WTC11 (cell line): Measurements from ENCODE around the gene KRT40. TPM values are rescaled to one million over a fixed set of nuclear protein-coding genes. Genes with fewer than 3 reads are reported as not detected.

Experiments used
- ATAC-seq: fragments of 200-7000 bp; cut with Tn5 transposase; 2 replicates; pipeline ENCODE4 v1.10.0; 2021; ENCODE audit warnings: mild to moderate bottlenecking, moderate library complexity
- CTCF ChIA-PET: fragments of 300-600 bp; sonication (Branson Sonifier 250); formaldehyde crosslinking; loops from one replicate; lab custom pipeline; 2021; ENCODE audit warnings: antibody characterized with exemption; lab: Charles Lee
- POLR2A ChIA-PET: fragments of 350-600 bp; sonication (Branson Sonifier 250); formaldehyde crosslinking; loops from one replicate; lab custom pipeline; 2021; ENCODE audit warnings: antibody characterized with exemption; lab: Charles Lee
- DNase-seq: peaks from one replicate; pipeline ENCODE4 v3.0.0; 2021; ENCODE audit warnings: low spot score
- H3K27ac Mint-ChIP-seq: 2 replicates; pipeline ENCODE4 v1.8.0; 2021; ENCODE audit warnings: mixed read lengths
- H3K27me3 Mint-ChIP-seq: 2 replicates; pipeline ENCODE4 v1.8.0; 2021; ENCODE audit warnings: low read depth, mild to moderate bottlenecking, moderate library complexity, mixed read lengths
- H3K36me3 Mint-ChIP-seq: 2 replicates; pipeline ENCODE4 v1.8.0; 2021; ENCODE audit warnings: mixed read lengths
- H3K4me1 Mint-ChIP-seq: 2 replicates; pipeline ENCODE4 v1.8.0; 2022; ENCODE audit warnings: mixed read lengths
- H3K4me3 Mint-ChIP-seq: 2 replicates; pipeline ENCODE4 v1.8.0; 2021; ENCODE audit warnings: mild to moderate bottlenecking, moderate library complexity, mixed read lengths
- H3K9me3 Mint-ChIP-seq: 2 replicates; pipeline ENCODE4 v1.8.0; 2021; ENCODE audit warnings: mixed read lengths
- AR ChIP-seq: fragments of 250-450 bp; sonication (Bioruptor Pico); IDR thresholded peaks from 2 replicates; pipeline ENCODE4 v1.9.0; 2021; ENCODE audit warnings: mild to moderate bottlenecking
- CBFB ChIP-seq: sonication (generic); formaldehyde crosslinking; IDR thresholded peaks from 2 replicates; pipeline ENCODE4 v1.8.1; 2022; ENCODE audit warnings: mild to moderate bottlenecking, low read depth, missing genetic modification reagents
- CREM ChIP-seq: sonication (generic); formaldehyde crosslinking; IDR thresholded peaks from 2 replicates; pipeline ENCODE4 v1.8.1; 2022; ENCODE audit warnings: mild to moderate bottlenecking, missing genetic modification reagents, moderate library complexity
- ESRRA ChIP-seq: sonication (generic); formaldehyde crosslinking; IDR thresholded peaks from 2 replicates; pipeline ENCODE4 v1.8.1; 2022; ENCODE audit warnings: mild to moderate bottlenecking, missing genetic modification reagents, borderline replicate concordance
- FOXJ3 ChIP-seq: sonication (generic); formaldehyde crosslinking; IDR thresholded peaks from 2 replicates; pipeline ENCODE4 v1.9.0; 2021; ENCODE audit warnings: missing genetic modification reagents, mild to moderate bottlenecking, borderline replicate concordance
- GRHL2 ChIP-seq: fragments of 250-450 bp; sonication (Bioruptor Pico); IDR thresholded peaks from 2 replicates; pipeline ENCODE4 v1.8.0; 2022; ENCODE audit warnings: mild to moderate bottlenecking, moderate library complexity; ENCODE audit not compliant: insufficient replicate concordance, severe bottlenecking
- GTF2I ChIP-seq: fragments of 250-450 bp; sonication (Bioruptor Pico); conservative IDR thresholded peaks from 2 replicates; pipeline ENCODE4 v1.4.0; 2021; ENCODE audit warnings: mild to moderate bottlenecking
- KAT7 ChIP-seq: sonication (generic); formaldehyde crosslinking; IDR thresholded peaks from 2 replicates; pipeline ENCODE4 v1.8.1; 2023; ENCODE audit warnings: missing genetic modification reagents, mild to moderate bottlenecking, borderline replicate concordance
- MLX ChIP-seq: sonication (generic); formaldehyde crosslinking; IDR thresholded peaks from 2 replicates; pipeline ENCODE4 v1.8.1; 2023; ENCODE audit warnings: mild to moderate bottlenecking, missing genetic modification reagents, moderate library complexity
- MXD4 ChIP-seq: fragments of 250-450 bp; sonication (Bioruptor Pico); IDR thresholded peaks from 2 replicates; pipeline ENCODE4 v1.8.0; 2021; ENCODE audit warnings: mild to moderate bottlenecking, moderate library complexity, borderline replicate concordance
- NR3C1 ChIP-seq: sonication (generic); formaldehyde crosslinking; conservative IDR thresholded peaks from 2 replicates; pipeline ENCODE4 v1.8.1; 2023; ENCODE audit warnings: low read depth, mild to moderate bottlenecking, missing genetic modification reagents
- SMAD4 ChIP-seq: sonication (generic); formaldehyde crosslinking; IDR thresholded peaks from 2 replicates; pipeline ENCODE4 v1.8.0; 2022; ENCODE audit warnings: mild to moderate bottlenecking, missing genetic modification reagents
- TCF7 ChIP-seq: sonication (generic); formaldehyde crosslinking; IDR thresholded peaks from 2 replicates; pipeline ENCODE4 v1.8.0; 2022; ENCODE audit warnings: mild to moderate bottlenecking, low read depth, missing genetic modification reagents, moderate library complexity
- ZNF232 ChIP-seq: sonication (generic); formaldehyde crosslinking; IDR thresholded peaks from 2 replicates; pipeline ENCODE4 v1.8.0; 2022; ENCODE audit warnings: mild to moderate bottlenecking, missing genetic modification reagents
- ZNF317 ChIP-seq: sonication (generic); formaldehyde crosslinking; IDR thresholded peaks from 2 replicates; pipeline ENCODE4 v1.8.1; 2023; ENCODE audit warnings: low read depth, mild to moderate bottlenecking, moderate library complexity, missing genetic modification reagents, borderline replicate concordance
- ZNF671 ChIP-seq: fragments of 250-450 bp; sonication (Bioruptor Pico); IDR thresholded peaks from 2 replicates; pipeline ENCODE4 v1.8.0; 2021; ENCODE audit warnings: mild to moderate bottlenecking
- total RNA-seq: library from RNA; stranded (reverse); gene quantifications from 3 replicates; pipeline ENCODE4 v1.2.3, GENCODE V29; 2021
- TF ChIP-seq, protein P1 (sequence below): sonication (generic); formaldehyde crosslinking; IDR thresholded peaks from 2 replicates; pipeline ENCODE4 v1.8.1; 2023; ENCODE audit warnings: mild to moderate bottlenecking, missing genetic modification reagents, borderline replicate concordance
- TF ChIP-seq, protein P2 (sequence below): sonication (generic); formaldehyde crosslinking; IDR thresholded peaks from 2 replicates; pipeline ENCODE4 v1.8.1; 2023; ENCODE audit warnings: mild to moderate bottlenecking, missing genetic modification reagents, moderate library complexity
- TF ChIP-seq, protein P3 (sequence below): sonication (generic); formaldehyde crosslinking; IDR thresholded peaks from 2 replicates; pipeline ENCODE4 v1.8.1; 2023; ENCODE audit warnings: mild to moderate bottlenecking, missing genetic modification reagents
- TF ChIP-seq, protein P4 (sequence below): sonication (generic); formaldehyde crosslinking; IDR thresholded peaks from 2 replicates; pipeline ENCODE4 v1.8.1; 2022; ENCODE audit warnings: mild to moderate bottlenecking, missing genetic modification reagents, moderate library complexity, borderline replicate concordance
- TF ChIP-seq, protein P5 (sequence below): sonication (generic); formaldehyde crosslinking; conservative IDR thresholded peaks from 2 replicates; pipeline ENCODE4 v1.8.1; 2022; ENCODE audit warnings: mild to moderate bottlenecking, missing genetic modification reagents
- TF ChIP-seq, protein P6 (sequence below): sonication (generic); formaldehyde crosslinking; IDR thresholded peaks from 2 replicates; pipeline ENCODE4 v1.8.1; 2023; ENCODE audit warnings: mild to moderate bottlenecking, moderate library complexity, missing genetic modification reagents

Gene KRT40
- total RNA-seq, 1 experiment from 2014 or later, result not detected

DNA sequence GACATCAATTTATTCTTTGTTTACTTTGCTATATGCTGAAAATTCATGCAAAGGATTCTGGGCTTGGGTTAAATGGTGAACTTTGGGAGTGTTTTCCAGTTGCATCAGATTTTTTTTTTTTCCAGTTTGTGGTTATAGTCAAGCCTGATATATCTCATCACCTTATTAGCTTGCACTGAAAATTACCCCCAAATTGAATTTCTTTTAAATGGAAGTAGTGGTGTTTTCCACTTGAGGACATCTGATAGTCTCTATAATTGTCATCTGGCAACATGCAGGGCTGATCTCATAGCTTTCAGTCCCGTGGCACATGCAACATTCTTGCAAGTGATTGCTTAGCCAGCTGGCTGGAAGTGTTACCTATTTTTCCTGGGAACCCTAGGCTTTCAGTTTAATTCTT lies 29.5 kb upstream of the KRT40 start:
- no peaks in the 10 kb centered on the region for H3K27me3 Mint-ChIP-seq
- TF ChIP-seq, protein P1, sequence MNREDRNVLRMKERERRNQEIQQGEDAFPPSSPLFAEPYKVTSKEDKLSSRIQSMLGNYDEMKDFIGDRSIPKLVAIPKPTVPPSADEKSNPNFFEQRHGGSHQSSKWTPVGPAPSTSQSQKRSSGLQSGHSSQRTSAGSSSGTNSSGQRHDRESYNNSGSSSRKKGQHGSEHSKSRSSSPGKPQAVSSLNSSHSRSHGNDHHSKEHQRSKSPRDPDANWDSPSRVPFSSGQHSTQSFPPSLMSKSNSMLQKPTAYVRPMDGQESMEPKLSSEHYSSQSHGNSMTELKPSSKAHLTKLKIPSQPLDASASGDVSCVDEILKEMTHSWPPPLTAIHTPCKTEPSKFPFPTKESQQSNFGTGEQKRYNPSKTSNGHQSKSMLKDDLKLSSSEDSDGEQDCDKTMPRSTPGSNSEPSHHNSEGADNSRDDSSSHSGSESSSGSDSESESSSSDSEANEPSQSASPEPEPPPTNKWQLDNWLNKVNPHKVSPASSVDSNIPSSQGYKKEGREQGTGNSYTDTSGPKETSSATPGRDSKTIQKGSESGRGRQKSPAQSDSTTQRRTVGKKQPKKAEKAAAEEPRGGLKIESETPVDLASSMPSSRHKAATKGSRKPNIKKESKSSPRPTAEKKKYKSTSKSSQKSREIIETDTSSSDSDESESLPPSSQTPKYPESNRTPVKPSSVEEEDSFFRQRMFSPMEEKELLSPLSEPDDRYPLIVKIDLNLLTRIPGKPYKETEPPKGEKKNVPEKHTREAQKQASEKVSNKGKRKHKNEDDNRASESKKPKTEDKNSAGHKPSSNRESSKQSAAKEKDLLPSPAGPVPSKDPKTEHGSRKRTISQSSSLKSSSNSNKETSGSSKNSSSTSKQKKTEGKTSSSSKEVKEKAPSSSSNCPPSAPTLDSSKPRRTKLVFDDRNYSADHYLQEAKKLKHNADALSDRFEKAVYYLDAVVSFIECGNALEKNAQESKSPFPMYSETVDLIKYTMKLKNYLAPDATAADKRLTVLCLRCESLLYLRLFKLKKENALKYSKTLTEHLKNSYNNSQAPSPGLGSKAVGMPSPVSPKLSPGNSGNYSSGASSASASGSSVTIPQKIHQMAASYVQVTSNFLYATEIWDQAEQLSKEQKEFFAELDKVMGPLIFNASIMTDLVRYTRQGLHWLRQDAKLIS (CRISPR knock-in tag), result no peak
- no peak for TF ChIP-seq ESRRA
- no peak for TF ChIP-seq ZNF671 (CRISPR knock-in tag)
- TF ChIP-seq, protein P2, sequence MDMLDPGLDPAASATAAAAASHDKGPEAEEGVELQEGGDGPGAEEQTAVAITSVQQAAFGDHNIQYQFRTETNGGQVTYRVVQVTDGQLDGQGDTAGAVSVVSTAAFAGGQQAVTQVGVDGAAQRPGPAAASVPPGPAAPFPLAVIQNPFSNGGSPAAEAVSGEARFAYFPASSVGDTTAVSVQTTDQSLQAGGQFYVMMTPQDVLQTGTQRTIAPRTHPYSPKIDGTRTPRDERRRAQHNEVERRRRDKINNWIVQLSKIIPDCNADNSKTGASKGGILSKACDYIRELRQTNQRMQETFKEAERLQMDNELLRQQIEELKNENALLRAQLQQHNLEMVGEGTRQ, result no peak
- no peak for TF ChIP-seq GTF2I
- TF ChIP-seq CBFB (CRISPR knock-in tag), result no peak
- no peak for TF ChIP-seq SMAD4 (CRISPR knock-in tag)
- TF ChIP-seq, protein P3, sequence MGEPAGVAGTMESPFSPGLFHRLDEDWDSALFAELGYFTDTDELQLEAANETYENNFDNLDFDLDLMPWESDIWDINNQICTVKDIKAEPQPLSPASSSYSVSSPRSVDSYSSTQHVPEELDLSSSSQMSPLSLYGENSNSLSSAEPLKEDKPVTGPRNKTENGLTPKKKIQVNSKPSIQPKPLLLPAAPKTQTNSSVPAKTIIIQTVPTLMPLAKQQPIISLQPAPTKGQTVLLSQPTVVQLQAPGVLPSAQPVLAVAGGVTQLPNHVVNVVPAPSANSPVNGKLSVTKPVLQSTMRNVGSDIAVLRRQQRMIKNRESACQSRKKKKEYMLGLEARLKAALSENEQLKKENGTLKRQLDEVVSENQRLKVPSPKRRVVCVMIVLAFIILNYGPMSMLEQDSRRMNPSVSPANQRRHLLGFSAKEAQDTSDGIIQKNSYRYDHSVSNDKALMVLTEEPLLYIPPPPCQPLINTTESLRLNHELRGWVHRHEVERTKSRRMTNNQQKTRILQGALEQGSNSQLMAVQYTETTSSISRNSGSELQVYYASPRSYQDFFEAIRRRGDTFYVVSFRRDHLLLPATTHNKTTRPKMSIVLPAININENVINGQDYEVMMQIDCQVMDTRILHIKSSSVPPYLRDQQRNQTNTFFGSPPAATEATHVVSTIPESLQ (CRISPR knock-in tag), result no peak
- TF ChIP-seq, protein P4, sequence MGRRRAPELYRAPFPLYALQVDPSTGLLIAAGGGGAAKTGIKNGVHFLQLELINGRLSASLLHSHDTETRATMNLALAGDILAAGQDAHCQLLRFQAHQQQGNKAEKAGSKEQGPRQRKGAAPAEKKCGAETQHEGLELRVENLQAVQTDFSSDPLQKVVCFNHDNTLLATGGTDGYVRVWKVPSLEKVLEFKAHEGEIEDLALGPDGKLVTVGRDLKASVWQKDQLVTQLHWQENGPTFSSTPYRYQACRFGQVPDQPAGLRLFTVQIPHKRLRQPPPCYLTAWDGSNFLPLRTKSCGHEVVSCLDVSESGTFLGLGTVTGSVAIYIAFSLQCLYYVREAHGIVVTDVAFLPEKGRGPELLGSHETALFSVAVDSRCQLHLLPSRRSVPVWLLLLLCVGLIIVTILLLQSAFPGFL (CRISPR knock-in tag), result no peak
- no peak for TF ChIP-seq GRHL2
- TF ChIP-seq ZNF232 (CRISPR knock-in tag), result no peak
- TF ChIP-seq FOXJ3 (CRISPR knock-in tag), result no peak
- TF ChIP-seq, all 79 proteins: peak for 0
- ATAC-seq (no peak), DNase-seq (no peak)
- POLR2A ChIA-PET, result no interaction called here
- no peaks in the 10 kb centered on the region for H3K36me3 Mint-ChIP-seq
- CTCF ChIA-PET, result no interaction called here
- no peak overlapping the region for H3K4me3 Mint-ChIP-seq
- no peaks in the 10 kb centered on the region for H3K9me3 Mint-ChIP-seq
- no peak overlapping the region for H3K27ac Mint-ChIP-seq
- H3K4me1 Mint-ChIP-seq, result peaks cover 14% of the 10 kb centered on the region

DNA sequence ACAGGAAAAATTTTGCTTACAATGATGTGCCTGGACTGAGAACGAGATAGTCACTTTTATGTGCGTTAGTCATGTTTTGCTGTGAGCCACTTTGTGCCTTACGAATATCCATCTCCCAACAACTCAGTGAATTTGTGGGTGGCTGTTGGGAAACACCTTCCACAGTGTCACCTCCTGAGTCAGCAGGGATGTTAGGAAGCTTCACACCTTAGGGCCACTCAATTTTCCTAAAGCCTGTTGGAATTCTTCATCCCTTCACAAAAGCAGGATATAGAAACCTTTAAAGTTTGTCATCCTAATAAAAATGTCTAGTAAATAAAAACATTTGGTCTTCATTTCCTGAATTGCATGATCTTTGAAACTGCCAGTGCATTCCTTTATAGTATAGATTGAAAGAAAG lies 29.1 kb upstream of the KRT40 start:
- DNase-seq (no peak), ATAC-seq (no peak)
- POLR2A ChIA-PET, result no interaction called here
- TF ChIP-seq ZNF317 (CRISPR knock-in tag) (no peak), TCF7 (CRISPR knock-in tag) (no peak), NR3C1 (CRISPR knock-in tag) (no peak), CREM (no peak), ZNF671 (CRISPR knock-in tag) (no peak), MLX (no peak), KAT7 (CRISPR knock-in tag) (no peak), AR (no peak), MXD4 (CRISPR knock-in tag) (no peak)
- TF ChIP-seq, protein P5, sequence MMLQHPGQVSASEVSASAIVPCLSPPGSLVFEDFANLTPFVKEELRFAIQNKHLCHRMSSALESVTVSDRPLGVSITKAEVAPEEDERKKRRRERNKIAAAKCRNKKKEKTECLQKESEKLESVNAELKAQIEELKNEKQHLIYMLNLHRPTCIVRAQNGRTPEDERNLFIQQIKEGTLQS, result no peak
- TF ChIP-seq, protein P6, sequence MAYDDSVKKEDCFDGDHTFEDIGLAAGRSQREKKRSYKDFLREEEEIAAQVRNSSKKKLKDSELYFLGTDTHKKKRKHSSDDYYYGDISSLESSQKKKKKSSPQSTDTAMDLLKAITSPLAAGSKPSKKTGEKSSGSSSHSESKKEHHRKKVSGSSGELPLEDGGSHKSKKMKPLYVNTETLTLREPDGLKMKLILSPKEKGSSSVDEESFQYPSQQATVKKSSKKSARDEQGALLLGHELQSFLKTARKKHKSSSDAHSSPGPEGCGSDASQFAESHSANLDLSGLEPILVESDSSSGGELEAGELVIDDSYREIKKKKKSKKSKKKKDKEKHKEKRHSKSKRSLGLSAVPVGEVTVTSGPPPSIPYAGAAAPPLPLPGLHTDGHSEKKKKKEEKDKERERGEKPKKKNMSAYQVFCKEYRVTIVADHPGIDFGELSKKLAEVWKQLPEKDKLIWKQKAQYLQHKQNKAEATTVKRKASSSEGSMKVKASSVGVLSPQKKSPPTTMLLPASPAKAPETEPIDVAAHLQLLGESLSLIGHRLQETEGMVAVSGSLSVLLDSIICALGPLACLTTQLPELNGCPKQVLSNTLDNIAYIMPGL (CRISPR knock-in tag), result no peak

More for the DNA sequence above, 29.1 kb upstream of the KRT40 start:
- CTCF ChIA-PET, result no interaction called here
- Mint-ChIP-seq H3K27ac (no peak overlapping the region), H3K4me1 (peaks cover 15% of the 10 kb centered on the region), H3K27me3 (no peaks in the 10 kb centered on the region), H3K9me3 (no peaks in the 10 kb centered on the region), H3K36me3 (no peaks in the 10 kb centered on the region), H3K4me3 (no peak overlapping the region)
